BJ (cell line): Measurements from ENCODE around the gene RSPH1. TPM values are rescaled to one million over a fixed set of nuclear protein-coding genes. Genes with fewer than 3 reads are reported as not detected.

ENCODE experiments used
- CTCF ChIA-PET: fragments of 350-600 bp; formaldehyde crosslinking; extraction: SDS; loops from one replicate; lab custom pipeline; 2021; ENCODE audit warnings: antibody characterized with exemption, inconsistent platforms; lab: Yijun Ruan, JAX
- POLR2A ChIA-PET: fragments of 300-600 bp; sonication (Branson Sonifier 250); formaldehyde crosslinking; extraction: SDS; loops from one replicate; lab custom pipeline; 2021; ENCODE audit warnings: antibody characterized with exemption; lab: Charles Lee
- DNase-seq: peaks from one replicate; pipeline ENCODE4 v3.0.0-alpha.2; 2011; ENCODE audit warnings: low read depth
- H3K27me3 ChIP-seq: 2 replicates; pipeline ENCODE4 v1.6.0; 2011; ENCODE audit warnings: low read length; ENCODE audit not compliant: control insufficient read depth, insufficient read depth
- H3K36me3 ChIP-seq: 2 replicates; pipeline ENCODE4 v1.5.1; 2011; ENCODE audit warnings: low read length; ENCODE audit not compliant: control insufficient read depth, insufficient read depth
- H3K4me3 ChIP-seq: 2 replicates; pipeline ENCODE4 v1.5.1; 2011; ENCODE audit warnings: low read depth, mild to moderate bottlenecking, control low read depth, low read length
- polyA plus RNA-seq: library from polyadenylated mRNA; depleted of rRNA; stranded (reverse); fragments of >200 nt; gene quantifications from 2 replicates; pipeline ENCODE4 v1.2.3, GENCODE V29; 2011
- TF ChIP-seq, protein P1 (sequence below): IDR thresholded peaks from 2 replicates; pipeline ENCODE4 v1.5.1; 2011; ENCODE audit warnings: low read depth, mild to moderate bottlenecking, control low read depth, inconsistent platforms, low read length, moderate library complexity; ENCODE audit not compliant: insufficient read depth

Gene RSPH1
- polyA plus RNA-seq, 1 experiment = 0.11 TPM

DNA sequence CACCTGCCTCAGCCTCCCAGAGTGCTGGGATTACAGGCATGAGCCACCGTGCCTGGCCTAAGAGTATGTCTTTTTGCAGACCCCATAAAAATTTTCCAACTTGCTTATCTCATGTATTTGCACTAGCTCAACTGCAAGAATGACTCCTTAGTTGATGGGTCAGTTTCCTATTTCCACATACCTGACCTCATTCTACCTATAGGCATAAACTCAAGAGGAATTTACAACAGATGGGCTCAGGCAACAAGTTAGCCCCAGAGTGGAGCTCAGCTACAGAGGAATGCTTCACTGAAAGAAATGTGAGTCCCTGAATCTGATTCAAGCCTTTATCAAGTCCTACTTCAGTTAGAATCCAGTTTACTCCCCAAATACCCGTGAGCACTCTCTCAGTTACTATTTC, 12.3 kb upstream of the RSPH1 start:
- DNase-seq = no peak
- Histone ChIP-seq H3K27me3 (no peaks in the 10 kb centered on the region; the same call in none of the 2 replicates), H3K4me3 (no peak overlapping the region), H3K36me3 (no peaks in the 10 kb centered on the region)
- ChIA-PET POLR2A (no interaction called here), CTCF (no interaction called here)
- TF ChIP-seq, protein P1, sequence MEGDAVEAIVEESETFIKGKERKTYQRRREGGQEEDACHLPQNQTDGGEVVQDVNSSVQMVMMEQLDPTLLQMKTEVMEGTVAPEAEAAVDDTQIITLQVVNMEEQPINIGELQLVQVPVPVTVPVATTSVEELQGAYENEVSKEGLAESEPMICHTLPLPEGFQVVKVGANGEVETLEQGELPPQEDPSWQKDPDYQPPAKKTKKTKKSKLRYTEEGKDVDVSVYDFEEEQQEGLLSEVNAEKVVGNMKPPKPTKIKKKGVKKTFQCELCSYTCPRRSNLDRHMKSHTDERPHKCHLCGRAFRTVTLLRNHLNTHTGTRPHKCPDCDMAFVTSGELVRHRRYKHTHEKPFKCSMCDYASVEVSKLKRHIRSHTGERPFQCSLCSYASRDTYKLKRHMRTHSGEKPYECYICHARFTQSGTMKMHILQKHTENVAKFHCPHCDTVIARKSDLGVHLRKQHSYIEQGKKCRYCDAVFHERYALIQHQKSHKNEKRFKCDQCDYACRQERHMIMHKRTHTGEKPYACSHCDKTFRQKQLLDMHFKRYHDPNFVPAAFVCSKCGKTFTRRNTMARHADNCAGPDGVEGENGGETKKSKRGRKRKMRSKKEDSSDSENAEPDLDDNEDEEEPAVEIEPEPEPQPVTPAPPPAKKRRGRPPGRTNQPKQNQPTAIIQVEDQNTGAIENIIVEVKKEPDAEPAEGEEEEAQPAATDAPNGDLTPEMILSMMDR = no peak

DNA sequence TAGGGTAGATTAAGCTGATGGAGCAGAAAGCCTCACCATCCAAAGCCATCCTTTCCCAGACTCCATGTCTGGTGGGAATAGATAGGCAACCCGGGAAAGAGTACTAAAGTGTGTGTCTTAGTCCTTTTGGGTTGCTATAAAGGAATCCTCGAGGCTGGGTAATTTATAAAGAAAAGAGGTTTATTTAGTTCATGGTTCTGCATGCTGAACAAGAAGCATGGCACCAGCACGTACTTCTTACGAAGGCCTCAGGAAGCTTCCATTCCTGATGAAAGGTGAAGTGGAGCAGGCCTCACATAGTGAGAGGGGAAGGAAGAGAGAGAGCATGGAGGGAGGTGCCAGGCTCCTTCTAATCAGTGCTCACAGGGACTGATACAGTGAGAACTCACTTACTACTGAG, 11.4 kb upstream of the RSPH1 start:
- POLR2A ChIA-PET = no interaction called here
- CTCF ChIA-PET = no interaction called here
- TF ChIP-seq, protein P1 = no peak
- Histone ChIP-seq H3K4me3 (no peak overlapping the region), H3K36me3 (no peaks in the 10 kb centered on the region), H3K27me3 (no peaks in the 10 kb centered on the region; the same call in none of the 2 replicates)
- no peak for DNase-seq

GRCh38 chr21:42505090-42505726, 9.2 kb upstream of the RSPH1 start:
- TF ChIP-seq, protein P1 = no peak
- no peaks in the 10 kb centered on the region; the same call in 1 of the 2 replicates for H3K27me3 ChIP-seq
- POLR2A ChIA-PET = no interaction called here
- no peaks in the 10 kb centered on the region for H3K36me3 ChIP-seq
- CTCF ChIA-PET = no interaction called here
- DNase-seq = no peak
- no peak overlapping the region for H3K4me3 ChIP-seq

DNA sequence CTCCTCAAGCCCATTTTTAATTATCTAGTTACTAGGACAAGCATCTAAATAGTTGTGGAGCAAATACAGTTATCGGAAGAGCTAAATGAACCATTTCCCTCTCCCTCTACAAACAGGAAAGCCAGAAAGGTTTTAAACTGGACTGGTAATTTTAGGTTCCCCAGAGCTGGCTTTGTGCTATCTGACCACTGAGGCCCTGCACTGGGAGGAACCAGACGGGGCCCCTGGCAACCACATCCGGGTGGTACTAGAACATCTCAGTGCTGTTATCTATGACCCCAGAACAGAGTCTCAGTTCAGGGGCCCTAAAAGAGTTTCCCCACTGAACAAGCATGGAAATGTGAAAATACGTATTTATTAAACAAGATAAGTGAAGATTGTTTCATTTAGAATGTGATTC, 7.7 kb upstream of the RSPH1 start:
- DNase-seq = no peak
- ChIA-PET POLR2A (no interaction called here), CTCF (no interaction called here)
- Histone ChIP-seq H3K4me3 (no peak overlapping the region), H3K27me3 (no peaks in the 10 kb centered on the region; the same call in 1 of the 2 replicates), H3K36me3 (no peaks in the 10 kb centered on the region)
- TF ChIP-seq, protein P1 = no peak

GRCh38 chr21:42500736-42501135, 4.7 kb upstream of the RSPH1 start:
- Histone ChIP-seq H3K27me3 (no peaks in the 10 kb centered on the region), H3K36me3 (no peaks in the 10 kb centered on the region), H3K4me3 (no peak overlapping the region)
- ChIA-PET CTCF (no interaction called here), POLR2A (no interaction called here)
- DNase-seq = no peak
- TF ChIP-seq, protein P1 = no peak
